Mucosa of descending colon (tissue), 3 donors: ENCODE results near the gene ENPP6. TPM values are rescaled to one million over a fixed set of nuclear protein-coding genes. Genes with fewer than 3 reads are reported as not detected.

ENCODE experiments used
- ATAC-seq: fragments of 200-7000 bp; cut with Tn5 transposase; one replicate; pipeline ENCODE4 v1.9.1; 2020; ENCODE audit warnings: mild to moderate bottlenecking, moderate library complexity
- DNase-seq, 3 donors: peaks; one replicate each; pipeline ENCODE4 v3.0.0-alpha.2; 2020
- H3K36me3 ChIP-seq: fragments of 200-600 bp; one replicate; pipeline ENCODE4 v1.8.0; 2021; ENCODE audit warnings: low read depth, mild to moderate bottlenecking
- H3K4me1 ChIP-seq: fragments of 200-600 bp; one replicate; pipeline ENCODE4 v1.8.0; 2021; ENCODE audit warnings: low read depth, mild to moderate bottlenecking
- H3K4me3 ChIP-seq: fragments of 200-600 bp; one replicate; pipeline ENCODE4 v1.8.0; 2021; ENCODE audit warnings: mild to moderate bottlenecking
- H3K9me3 ChIP-seq: fragments of 200-600 bp; one replicate; pipeline ENCODE4 v1.8.0; 2021; ENCODE audit warnings: mild to moderate bottlenecking
- CTCF ChIP-seq: fragments of 200-600 bp; IDR thresholded peaks from one replicate; pipeline ENCODE4 v1.8.0; 2022; ENCODE audit warnings: antibody characterized with exemption, mild to moderate bottlenecking
- intact Hi-C, 2 donors: fragments of 100-400 bp; cut with DNase I in 1 of 2; cut with micrococcal nuclease in 1 of 2; formaldehyde crosslinking; loops; one replicate each; pipeline versions ENCODE4 v1.11.0 to v1.11.1; 2022; cut with DNase I, micrococcal nuclease
- total RNA-seq, 3 donors: library from RNA; stranded (reverse); fragmentation: NEBNext Ultra II Directional in 2 of 3; extraction: Animal tissue kit (Norgen Biotek cat#: 25700) in 2 of 3; gene quantifications; one replicate each; pipeline versions ENCODE4 v1.2.1 to v1.2.4, GENCODE V29; 2021 to 2023
- donor health status: DM: no; HTN: no; CAD: no; lungs with moderate emphysema.
- donor health status: DM: no; HTN: no; CAD: no.
- donor health status: DM: no; HTN: yes; CAD: no.

ENPP6 gene
- total RNA-seq, 3 donors from 2014 or later = 0.35 to 0.57 (median 0.43) TPM

- ATAC-seq (no peak), DNase-seq (no peak)
- Histone ChIP-seq H3K9me3 (no peaks in the 10 kb centered on the region), H3K4me3 (no peak overlapping the region), H3K4me1 (no peaks in the 10 kb centered on the region), H3K36me3 (no peaks in the 10 kb centered on the region)
- no peak for TF ChIP-seq CTCF
- intact Hi-C loops = loop anchor here in 1 of 2 donors (10.0 kb wide), 1 partner anchor 61 kb away; no protein-coding TSS in a partner anchor
These were observed 114.0 kb downstream of the ENPP6 start for GRCh38 chr4:184103527-184104264.

GRCh38 chr4:184102927-184103326 is 114.7 kb downstream of the ENPP6 start:
- ATAC-seq (no peak), DNase-seq (no peak)
- no peaks in the 10 kb centered on the region for H3K9me3 ChIP-seq
- no peak overlapping the region for H3K4me3 ChIP-seq
- intact Hi-C loops = loop anchor here in 1 of 2 donors (10.0 kb wide), 1 partner anchor 62 kb away; no protein-coding TSS in a partner anchor
- no peaks in the 10 kb centered on the region for H3K36me3 ChIP-seq
- TF ChIP-seq CTCF = no peak
- no peaks in the 10 kb centered on the region for H3K4me1 ChIP-seq

GRCh38 chr4:184102488-184102887 is 115.2 kb downstream of the ENPP6 start:
- no peaks in the 10 kb centered on the region for H3K36me3 ChIP-seq
- no peak for TF ChIP-seq CTCF
- H3K4me3 ChIP-seq = no peak overlapping the region
- H3K4me1 ChIP-seq = no peaks in the 10 kb centered on the region
- DNase-seq (no peak), ATAC-seq (no peak)
- intact Hi-C loops = loop anchor here in 1 of 2 donors (10.0 kb wide), 1 partner anchor 62 kb away; no protein-coding TSS in a partner anchor
- no peaks in the 10 kb centered on the region for H3K9me3 ChIP-seq

GRCh38 chr4:184101711-184102110 is 116.0 kb downstream of the ENPP6 start:
- no peak overlapping the region for H3K4me3 ChIP-seq
- H3K4me1 ChIP-seq = no peaks in the 10 kb centered on the region
- no peaks in the 10 kb centered on the region for H3K36me3 ChIP-seq
- ATAC-seq (no peak), DNase-seq (no peak)
- no peaks in the 10 kb centered on the region for H3K9me3 ChIP-seq
- intact Hi-C loops = loop anchor here in 1 of 2 donors (10.0 kb wide), 1 partner anchor 63 kb away; no protein-coding TSS in a partner anchor
- no peak for TF ChIP-seq CTCF

- Histone ChIP-seq H3K36me3 (no peaks in the 10 kb centered on the region), H3K4me1 (no peaks in the 10 kb centered on the region), H3K9me3 (no peaks in the 10 kb centered on the region), H3K4me3 (no peak overlapping the region)
- intact Hi-C loops = loop anchor here (1.0 to 10.0 kb wide), 2 partner anchors 64 to 260 kb away; no protein-coding TSS in a partner anchor
- DNase-seq (peak; percentile 50 to 77 (median 56)), ATAC-seq (peak; percentile 73)
- TF ChIP-seq CTCF = peak; percentile 88
These were observed 117.3 kb downstream of the ENPP6 start for GRCh38 chr4:184100297-184100885.
